K562 (cell line): ENCODE data around the gene SULT1A3. TPM values are rescaled to one million over a fixed set of nuclear protein-coding genes. Genes with fewer than 3 reads are reported as not detected.

Source experiments
- CBX2 ChIP-seq: fragments of 200-600 bp; sonication (generic); IDR thresholded peaks from one replicate; pipeline ENCODE4 v1.6.1; 2012; ENCODE audit warnings: mild to moderate bottlenecking, low read length, inconsistent platforms; ENCODE audit not compliant: insufficient read depth, poor library complexity, severe bottlenecking
- CCAR2 ChIP-seq: fragments of 200-400 bp; formaldehyde crosslinking; IDR thresholded peaks from 2 replicates; pipeline ENCODE4 v1.6.1; 2017; ENCODE audit warnings: mild to moderate bottlenecking, low read depth, low read length
- CHAMP1 ChIP-seq: fragments of 450-650 bp; IDR thresholded peaks from 2 replicates; pipeline ENCODE4 v1.6.1; 2016; ENCODE audit warnings: mild to moderate bottlenecking
- CHD1 ChIP-seq: fragments of 200-600 bp; sonication (generic); IDR thresholded peaks from one replicate; pipeline ENCODE4 v1.6.1; 2012; ENCODE audit warnings: mild to moderate bottlenecking, moderate library complexity, low read length, inconsistent platforms
- CREBBP ChIP-seq: IDR thresholded peaks from one replicate; pipeline ENCODE4 v1.6.1; 2012; ENCODE audit warnings: low read depth, mild to moderate bottlenecking, control low read depth, inconsistent platforms, low read length
- ERF ChIP-seq: fragments of 450-650 bp; formaldehyde crosslinking; IDR thresholded peaks from 2 replicates; pipeline ENCODE4 v1.4.0; 2020; ENCODE audit warnings: mild to moderate bottlenecking, mixed read lengths
- POLR2AphosphoS5 ChIP-seq: IDR thresholded peaks from 2 replicates; pipeline ENCODE4 v1.6.1; 2011; ENCODE audit warnings: mild to moderate bottlenecking, low read depth, low read length, moderate library complexity; ENCODE audit not compliant: control insufficient read depth, insufficient read depth
- SAFB ChIP-seq: fragments of 200-400 bp; formaldehyde crosslinking; IDR thresholded peaks from 2 replicates; pipeline ENCODE4 v1.6.1; 2017; ENCODE audit warnings: low read depth, low read length, borderline replicate concordance
- SP1 ChIP-seq: sonication (generic); formaldehyde crosslinking; IDR thresholded peaks from 2 replicates; pipeline ENCODE4 v1.8.1; 2022; ENCODE audit warnings: mild to moderate bottlenecking, missing genetic modification reagents
- SRSF7 ChIP-seq: fragments of 200-400 bp; formaldehyde crosslinking; optimal IDR thresholded peaks from 2 replicates; pipeline ENCODE3; 2017; ENCODE audit warnings: mild to moderate bottlenecking, low read depth, low read length
- USF2 ChIP-seq: sonication (generic); formaldehyde crosslinking; IDR thresholded peaks from 2 replicates; pipeline ENCODE4 v1.5.0; 2020; ENCODE audit warnings: missing genetic modification reagents
- YY1 ChIP-seq, 3 experiments: IDR thresholded peaks; 2 replicates each; pipeline ENCODE4 v1.6.1; 2011; ENCODE audit warnings: low read length in 2 of 3, mild to moderate bottlenecking in 2 of 3, moderate library complexity in 2 of 3, borderline replicate concordance in 1 of 3, control low read depth in 1 of 3, low read depth in 1 of 3; ENCODE audit not compliant: insufficient read depth in 3 of 3, insufficient replicate concordance in 2 of 3, control insufficient read depth in 1 of 3, insufficient read length in 1 of 3; ENCODE audit errors: extremely low read depth in 1 of 3
- ZBTB17 ChIP-seq: fragments of 450-650 bp; formaldehyde crosslinking; IDR thresholded peaks from 2 replicates; pipeline ENCODE4 v1.4.0; 2020; ENCODE audit warnings: mild to moderate bottlenecking
- ZBTB9 ChIP-seq: fragments of 450-650 bp; formaldehyde crosslinking; IDR thresholded peaks from 2 replicates; pipeline ENCODE4 v1.4.0; 2020; ENCODE audit warnings: mild to moderate bottlenecking, moderate library complexity
- ZNF12 ChIP-seq: sonication (generic); formaldehyde crosslinking; IDR thresholded peaks from 2 replicates; pipeline ENCODE4 v1.4.0; 2020; ENCODE audit warnings: mild to moderate bottlenecking, missing genetic modification reagents
- ZNF174 ChIP-seq: fragments of 250-450 bp; sonication (Bioruptor Pico); IDR thresholded peaks from 2 replicates; pipeline ENCODE4 v1.4.0; 2020; ENCODE audit warnings: mild to moderate bottlenecking
- ZNF592 ChIP-seq: fragments of 450-650 bp; IDR thresholded peaks from 2 replicates; pipeline ENCODE4 v1.6.1; 2017; ENCODE audit warnings: antibody characterized with exemption, mild to moderate bottlenecking
- ZNF785 ChIP-seq: fragments of 250-450 bp; sonication (Bioruptor Pico); IDR thresholded peaks from 2 replicates; pipeline ENCODE4 v1.4.0; 2020; ENCODE audit warnings: mild to moderate bottlenecking
- polyA plus RNA-seq, 8 experiments: library from polyadenylated mRNA; depleted of rRNA in 4 of 8; stranded (reverse) in 5 of 8; unstranded in 3 of 8; fragments of >200 nt; fragmentation: Nextera tagmentation in 2 of 8; fragmentation: Illumina TruSeq in 1 of 8; extraction: Ambion mirVana in 2 of 8; extraction: Trizol in 1 of 8; gene quantifications; 2 replicates each; pipeline versions ENCODE4 v1.2.1 to v1.2.3, GENCODE V29; 2011 to 2014; ENCODE audit warnings: inconsistent platforms in 1 of 8, missing spikeins in 1 of 8
- total RNA-seq, 7 experiments: library from RNA; depleted of rRNA in 6 of 7; stranded (reverse); fragments of >200 nt in 6 of 7; fragmentation: Illumina TruSeq in 2 of 7; extraction: Trizol in 2 of 7; gene quantifications; 2 replicates each; pipeline versions ENCODE4 v1.2.1 to v1.2.3, GENCODE V29; 2011 to 2021; ENCODE audit warnings: low replicate concordance in 1 of 7

The SULT1A3 gene
- total and polyA plus RNA-seq, 9 of the 15 experiments (the other 6 are each of a cell fraction or from before 2014, with no cell fraction given) = 2.4 to 18.0 (median 7.3) TPM

GRCh38 chr16:30186782-30187555 is 12.1 kb upstream of the SULT1A3 start (continued):
- TF ChIP-seq ZNF785 (CRISPR knock-in tag) = no peak
- TF ChIP-seq CCAR2 = no peak
- TF ChIP-seq ERF = no peak
- no peak for TF ChIP-seq CREBBP
- TF ChIP-seq CHAMP1 = no peak
- TF ChIP-seq YY1 (IDR thresholded peaks at IDR 0.05; ENCODE audit: borderline replicate concordance in 1 of 3, control insufficient read depth in 1 of 3, extremely low read depth in 1 of 3, insufficient read depth in 3 of 3, insufficient read length in 1 of 3, insufficient replicate concordance in 2 of 3, low read depth in 1 of 3, low read length in 2 of 3) = peak in 1 of 3 experiments; percentile 21
- no peak for TF ChIP-seq CBX2
- no peak for TF ChIP-seq USF2 (CRISPR knock-in tag)
- TF ChIP-seq CHD1 = no peak
- TF ChIP-seq ZNF592 = no peak; the same call in 1 of the 2 replicates
- TF ChIP-seq SAFB = peak; percentile 96
- TF ChIP-seq SRSF7 = no peak
- TF ChIP-seq POLR2AphosphoS5 = no peak
- TF ChIP-seq SP1 (CRISPR knock-in tag) = no peak
- TF ChIP-seq ZBTB9 (CRISPR knock-in tag) = 0 out of 2 replicates have a peak, but pooled peaks have one; percentile 30
- TF ChIP-seq ZNF12 (CRISPR knock-in tag) = no peak
- no peak for TF ChIP-seq ZNF174
- no peak for TF ChIP-seq ZBTB17 (CRISPR knock-in tag)
